A549 (cell line): ENCODE results near the gene PRELID3B. TPM values are rescaled to one million over a fixed set of nuclear protein-coding genes. Genes with fewer than 3 reads are reported as not detected.

Experiments used
- ATAC-seq, 2 experiments: fragments of 200-7000 bp in 1 of 2; fragments of >200 bp in 1 of 2; cut with Nextera tagmentation in 1 of 2; cut with Tn5 transposase in 1 of 2; 3 replicates each; pipeline versions ENCODE4 v1.8.0 to v1.9.1; 2018 to 2020; ENCODE audit warnings: mild to moderate bottlenecking in 1 of 2, moderate library complexity in 1 of 2
- CTCF ChIA-PET: fragments of 300-600 bp; sonication (Branson Sonifier 250); formaldehyde crosslinking; extraction: SDS; loops from one replicate; lab custom pipeline; 2021; ENCODE audit warnings: antibody characterized with exemption, inconsistent platforms; lab: Yijun Ruan, JAX
- POLR2A ChIA-PET: fragments of 350-600 bp; formaldehyde crosslinking; extraction: SDS; loops from one replicate; lab custom pipeline; 2021; ENCODE audit warnings: antibody characterized with exemption, inconsistent platforms; lab: Yijun Ruan, JAX
- DNase-seq, 2 experiments: peaks; one replicate each; pipeline versions ENCODE4 v3.0.0 to v3.0.0-alpha.2; 2011 to 2016; ENCODE audit warnings: low read depth in 1 of 2, low spot score in 1 of 2
- FAIRE-seq: peaks from 2 replicates; lab custom pipeline; 2011; peaks lifted over from hg19 to GRCh38; lab: Jason Lieb, UNC
- H3K27ac ChIP-seq, 2 experiments: fragments of >200 bp; sonication (Bioruptor Twin); formaldehyde crosslinking; 3 replicates each; pipeline ENCODE4 v1.5.1; 2016 to 2017
- H3K4me1 ChIP-seq: fragments of >200 bp; sonication (Bioruptor Twin); formaldehyde crosslinking; 3 replicates; pipeline ENCODE4 v1.6.1; 2016
- H3K4me2 ChIP-seq: fragments of >200 bp; sonication (Bioruptor Twin); formaldehyde crosslinking; 3 replicates; pipeline ENCODE4 v1.6.1; 2016
- H3K4me3 ChIP-seq: fragments of >200 bp; sonication (Bioruptor Twin); formaldehyde crosslinking; 3 replicates; pipeline ENCODE4 v1.5.1; 2016
- H3K9me3 ChIP-seq: fragments of >200 bp; sonication (Bioruptor Twin); formaldehyde crosslinking; 3 replicates; pipeline ENCODE4 v1.6.1; 2016
- CBX8 ChIP-seq: fragments of 200-600 bp; sonication (generic); IDR thresholded peaks from 2 replicates; pipeline ENCODE4 v1.6.1; 2016
- CTCF ChIP-seq: fragments of >200 bp; sonication (Bioruptor Twin); formaldehyde crosslinking; IDR thresholded peaks from 3 replicates; pipeline ENCODE4 v1.5.1; 2016
- EHF ChIP-seq: fragments of 250-450 bp; sonication (Bioruptor Pico); IDR thresholded peaks from 2 replicates; pipeline ENCODE4 v1.5.0; 2020; ENCODE audit warnings: mild to moderate bottlenecking
- FOXS1 ChIP-seq: fragments of 250-450 bp; sonication (Bioruptor Pico); IDR thresholded peaks from 2 replicates; pipeline ENCODE4 v1.5.0; 2020; ENCODE audit warnings: mild to moderate bottlenecking, moderate library complexity
- GATA3 ChIP-seq: IDR thresholded peaks from 2 replicates; pipeline ENCODE4 v1.6.1; 2012; ENCODE audit warnings: borderline replicate concordance
- HDAC2 ChIP-seq: fragments of 200-600 bp; sonication (generic); IDR thresholded peaks from 2 replicates; pipeline ENCODE4 v1.6.1; 2016
- HES2 ChIP-seq: fragments of >200 bp; sonication (Bioruptor Twin); formaldehyde crosslinking; IDR thresholded peaks from 2 replicates; pipeline ENCODE4 v1.6.1; 2016
- HEYL ChIP-seq: fragments of 250-450 bp; sonication (Bioruptor Pico); IDR thresholded peaks from 2 replicates; pipeline ENCODE4 v1.8.0; 2021; ENCODE audit warnings: mild to moderate bottlenecking, moderate library complexity
- HOXB13 ChIP-seq: fragments of 250-450 bp; sonication (Bioruptor Pico); IDR thresholded peaks from 2 replicates; pipeline ENCODE4 v1.5.0; 2020; ENCODE audit warnings: low read depth, mild to moderate bottlenecking, moderate library complexity
- JUNB ChIP-seq: fragments of >200 bp; sonication (Bioruptor Twin); formaldehyde crosslinking; IDR thresholded peaks from 2 replicates; pipeline ENCODE4 v1.6.1; 2016
- NFE2L2 ChIP-seq: fragments of 150-350 bp; conservative IDR thresholded peaks from 2 replicates; pipeline ENCODE4 v1.6.1; 2014; ENCODE audit warnings: low read length
- NR3C1 ChIP-seq: fragments of >200 bp; sonication (Bioruptor Twin); formaldehyde crosslinking; IDR thresholded peaks from 3 replicates; pipeline ENCODE4 v1.6.1; 2017
- RARB ChIP-seq: fragments of 250-450 bp; sonication (Bioruptor Pico); IDR thresholded peaks from 2 replicates; pipeline ENCODE4 v1.8.0; 2021; ENCODE audit warnings: mild to moderate bottlenecking, moderate library complexity
- RFX5 ChIP-seq: fragments of 450-650 bp; IDR thresholded peaks from 2 replicates; pipeline ENCODE4 v1.7.1; 2014; ENCODE audit warnings: antibody characterized with exemption, mild to moderate bottlenecking, moderate library complexity
- TP53 ChIP-seq: fragments of 250-450 bp; sonication (Bioruptor Pico); IDR thresholded peaks from 2 replicates; pipeline ENCODE4 v1.5.0; 2021; ENCODE audit warnings: mild to moderate bottlenecking, moderate library complexity
- USF2 ChIP-seq: fragments of 450-650 bp; IDR thresholded peaks from 2 replicates; pipeline ENCODE4 v1.6.1; 2014; ENCODE audit warnings: antibody characterized with exemption
- ZNF302 ChIP-seq: fragments of 250-450 bp; sonication (Bioruptor Pico); IDR thresholded peaks from 2 replicates; pipeline ENCODE4 v1.9.0; 2021; ENCODE audit warnings: inconsistent platforms, mild to moderate bottlenecking, moderate library complexity
- WGBS: methylation state at CpG from one replicate; pipeline ENCODE4 v1.1.6; 2017; ENCODE audit errors: missing lambda C conversion rate; 5-methylcytosine and 5-hydroxymethylcytosine counted together
- polyA plus RNA-seq, 4 experiments: library from polyadenylated mRNA; depleted of rRNA in 3 of 4; stranded (reverse); fragments of >200 nt; fragmentation: RNase III in 1 of 4; extraction: RNeasy Plus Mini Kit Qiagen cat#74134 plus additional on column Dnase treatment in 1 of 4; gene quantifications; 2 replicates in 3 of 4; 3 replicates in 1 of 4; pipeline ENCODE4 v1.2.3, GENCODE V29; 2011 to 2017

PRELID3B gene
- polyA plus RNA-seq, 2 of the 4 experiments (the other 2 are of a cell fraction): 85.6 to 143 TPM

- DNase-seq: no peak
- ChIA-PET POLR2A (interaction anchor here (1.3 kb wide), 1 partner anchor 14 kb away, joined by 7 read pairs; the partner anchor contains the start of gene ATP5F1E), CTCF (interaction anchor here (1.0 to 1.5 kb wide), 2 partner anchors 70 to 78 kb away, joined by 3 to 4 read pairs; no protein-coding TSS in a partner anchor)
- ATAC-seq: no peak
- Histone ChIP-seq H3K4me1 (no peaks in the 10 kb centered on the region), H3K9me3 (no peaks in the 10 kb centered on the region), H3K4me3 (no peak overlapping the region), H3K27ac (no peak overlapping the region), H3K4me2 (no peak overlapping the region)
- WGBS: 86% methylated on average over 15 of the region's 16 CpGs
- no peak for FAIRE-seq
- TF ChIP-seq RFX5: no peak
- TF ChIP-seq HOXB13 (CRISPR knock-in tag): no peak
- TF ChIP-seq JUNB: no peak
- TF ChIP-seq EHF (CRISPR knock-in tag): no peak
- no peak for TF ChIP-seq HDAC2
- TF ChIP-seq CTCF: no peak
- no peak for TF ChIP-seq CBX8
- no peak for TF ChIP-seq NFE2L2
- no peak for TF ChIP-seq HEYL (CRISPR knock-in tag)
- no peak for TF ChIP-seq NR3C1
- no peak for TF ChIP-seq HES2
These were observed 24.9 kb downstream of the PRELID3B start for GRCh38 chr20:59017493-59018231.

GRCh38 chr20:59016795-59017492 is 25.6 kb downstream of the PRELID3B start:
- POLR2A ChIA-PET: interaction anchor here (1.3 kb wide), 1 partner anchor 15 kb away, joined by 7 read pairs; the partner anchor contains the start of gene ATP5F1E
- TF ChIP-seq USF2 (no peak), ZNF302 (no peak), RARB (CRISPR knock-in tag) (no peak), HES2 (no peak), HEYL (CRISPR knock-in tag) (no peak), HOXB13 (CRISPR knock-in tag) (no peak), TP53 (CRISPR knock-in tag) (no peak), GATA3 (no peak), FOXS1 (CRISPR knock-in tag) (no peak), CTCF (no peak)
- TF ChIP-seq, all 56 proteins: peak for 0
- H3K4me1 ChIP-seq: no peaks in the 10 kb centered on the region
- ATAC-seq (no peak), DNase-seq (no peak), FAIRE-seq (no peak)
- CTCF ChIA-PET: interaction anchor here (1.5 kb wide), 1 partner anchor 79 kb away, joined by 3 read pairs; no protein-coding TSS in a partner anchor
- WGBS: 75% methylated on average over 4 of the region's 4 CpGs
- no peaks in the 10 kb centered on the region for H3K9me3 ChIP-seq
- H3K4me3 ChIP-seq: no peak overlapping the region
- H3K4me2 ChIP-seq: no peak overlapping the region
- no peak overlapping the region for H3K27ac ChIP-seq
